Stimulated activated CD4-positive, alpha-beta T cell treated with anti-CD3 and anti-CD28 coated beads, TNF-alpha, amount 100 ng/mL, for 1 hour (primary cell): ENCODE measurements around the gene GYG1.

Experiments
- DNase-seq, 3 donors: peaks; one replicate each; pipeline ENCODE4 v3.0.0-alpha.2; 2020; ENCODE audit warnings: low read depth in 3 of 3, low spot score in 1 of 3

GYG1 gene

DNA sequence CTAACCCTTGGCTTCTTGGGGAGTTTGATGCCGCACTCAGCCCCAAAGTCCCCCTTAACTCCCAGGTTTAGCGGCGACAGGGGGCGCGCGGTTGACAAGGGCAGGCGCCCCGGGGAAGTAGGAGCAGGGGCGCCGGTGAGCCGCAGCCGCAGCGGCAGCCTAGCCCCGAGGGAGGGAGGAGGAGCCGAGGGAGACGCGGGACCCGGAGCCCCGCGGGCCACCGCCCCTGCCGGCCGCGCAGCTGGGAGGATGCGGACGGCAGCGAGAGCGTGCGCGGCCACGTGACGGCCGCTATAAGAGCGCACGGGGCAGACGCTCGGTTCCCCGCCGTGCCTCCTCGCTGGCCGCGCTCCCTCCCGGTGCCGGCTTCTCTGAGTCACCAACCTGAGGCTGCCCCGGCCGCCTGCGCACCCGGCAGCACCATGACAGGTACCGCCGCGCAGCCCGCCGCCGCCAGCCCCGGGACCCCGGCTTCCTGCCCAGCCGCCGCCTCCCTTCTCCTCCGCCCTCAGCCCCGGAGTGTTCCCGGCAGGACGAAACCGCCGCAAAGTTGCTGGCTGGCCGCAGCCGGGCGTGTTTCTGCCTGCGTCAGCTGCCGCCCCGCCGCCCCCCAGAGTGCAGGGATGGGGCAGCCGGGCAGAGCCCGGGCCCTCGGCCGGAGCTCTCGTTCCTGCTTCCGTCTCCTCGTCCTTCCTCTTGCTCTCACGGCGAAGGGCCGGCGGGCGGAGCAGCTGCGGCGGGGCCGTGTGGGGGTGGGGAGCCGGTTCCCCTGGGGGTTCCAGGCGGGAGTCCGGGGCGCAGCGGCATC, at the start of gene GYG1:
GYG1 (plus strand) TSS at position 322 of the 808 bp plus-strand sequence; CDS start at position 423, 101 bp downstream.
- peak; percentile 43 to 69 (median 69) for DNase-seq

DNA sequence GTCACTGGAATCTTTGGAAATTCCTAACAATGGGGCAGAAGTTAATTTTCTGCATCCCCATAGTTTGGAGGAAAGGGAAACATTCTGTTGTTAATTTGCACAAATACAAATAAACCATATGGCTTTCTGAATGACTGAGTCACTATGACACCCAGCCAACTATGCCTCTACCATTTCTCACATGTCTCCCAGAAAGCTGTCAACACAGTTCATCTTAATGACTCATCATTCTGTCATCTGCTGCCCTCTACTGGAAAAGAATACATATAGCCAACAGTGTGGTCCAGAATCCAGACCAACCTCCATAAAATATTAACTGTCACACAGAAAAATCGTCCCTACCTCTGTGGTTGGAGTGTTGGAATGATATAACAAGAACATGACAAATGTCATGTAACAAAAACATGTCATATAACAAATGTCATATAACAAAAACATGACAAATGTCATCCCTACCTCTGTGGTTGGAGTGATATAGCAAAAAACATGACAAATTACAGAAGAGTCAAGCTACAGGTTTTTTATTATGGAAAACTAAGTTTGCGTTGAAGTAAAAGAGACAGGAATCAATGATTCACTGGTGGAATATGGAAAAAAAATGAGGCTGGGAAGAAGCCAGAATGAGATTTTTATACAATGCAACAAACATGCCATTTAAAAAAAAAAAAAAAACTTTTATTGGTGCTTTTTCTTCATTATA, 47.7 kb upstream of the GYG1 start:
- DNase-seq: no peak

DNA sequence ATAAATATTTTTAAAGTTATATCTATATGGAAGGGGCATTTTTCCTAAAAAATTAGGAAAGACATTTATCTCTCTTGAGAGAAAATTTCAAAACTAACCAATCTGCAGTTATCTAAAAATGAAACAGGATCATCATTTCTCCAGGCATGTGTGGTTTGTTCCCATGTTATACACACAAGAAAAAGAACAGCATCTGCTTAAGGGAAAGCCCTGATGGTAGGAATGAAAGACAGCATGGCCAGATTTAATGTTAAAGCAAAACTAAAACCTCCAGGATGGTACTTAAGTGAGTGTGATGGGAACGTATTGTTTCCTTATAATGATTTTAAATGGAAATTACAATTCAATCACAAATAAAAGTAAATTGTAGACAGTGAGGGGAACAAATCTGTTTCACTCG, 46.2 kb upstream of the GYG1 start:
- DNase-seq: no peak

DNA sequence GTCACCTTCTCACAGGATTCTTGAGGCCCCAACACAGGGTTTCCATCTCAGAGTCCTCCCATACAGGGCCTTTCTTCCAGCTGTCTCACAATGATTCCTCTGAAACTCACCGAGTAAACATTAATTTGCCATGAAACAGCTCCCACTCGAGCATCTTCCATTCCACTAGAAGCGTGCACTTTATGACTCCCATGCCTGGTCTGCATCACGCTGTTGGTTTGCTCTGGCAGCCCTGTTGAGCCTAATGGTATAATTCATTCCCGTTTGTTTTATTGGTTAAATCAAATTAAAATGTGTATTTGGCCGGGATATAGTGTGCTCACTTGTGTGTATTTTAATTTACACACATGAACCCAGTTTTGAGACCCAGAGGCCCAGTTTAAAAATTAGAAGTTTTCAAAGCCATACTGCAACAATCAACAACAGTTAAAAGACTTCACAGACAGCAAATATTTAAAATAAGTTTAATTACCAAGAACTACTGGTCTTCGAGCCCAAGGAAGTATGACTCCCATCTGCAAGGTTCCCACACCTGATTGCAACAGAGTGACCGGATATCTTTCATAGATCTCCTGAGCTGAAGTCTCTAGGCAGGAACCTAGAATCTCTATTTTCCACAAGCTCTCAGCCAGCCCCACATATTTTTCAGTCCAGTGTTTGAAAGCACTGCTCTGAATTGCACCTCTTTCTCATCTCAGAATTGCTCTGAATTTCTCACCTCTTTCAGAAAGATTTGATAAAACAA, 42.3 kb upstream of the GYG1 start:
- DNase-seq: no peak

DNA sequence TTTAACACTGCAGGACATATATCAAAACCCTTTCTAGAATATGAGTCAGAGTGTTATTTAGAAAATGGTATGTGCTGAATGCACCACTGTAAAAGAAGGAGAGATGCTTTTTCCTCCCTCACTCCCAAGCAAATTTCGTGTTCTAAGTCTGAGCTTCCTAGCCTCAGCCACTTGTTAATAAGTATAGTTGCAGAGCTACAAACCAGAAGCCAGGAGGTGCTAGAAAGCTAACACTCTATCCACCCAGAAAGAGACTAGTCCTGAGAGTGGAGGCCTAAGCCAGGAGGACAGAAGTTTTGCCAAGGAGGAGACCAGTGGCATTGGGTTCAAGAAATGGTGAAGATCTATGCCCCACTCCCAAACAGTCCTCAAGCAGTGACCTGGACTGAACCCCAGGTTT, 40.5 kb upstream of the GYG1 start:
- DNase-seq: no peak

DNA sequence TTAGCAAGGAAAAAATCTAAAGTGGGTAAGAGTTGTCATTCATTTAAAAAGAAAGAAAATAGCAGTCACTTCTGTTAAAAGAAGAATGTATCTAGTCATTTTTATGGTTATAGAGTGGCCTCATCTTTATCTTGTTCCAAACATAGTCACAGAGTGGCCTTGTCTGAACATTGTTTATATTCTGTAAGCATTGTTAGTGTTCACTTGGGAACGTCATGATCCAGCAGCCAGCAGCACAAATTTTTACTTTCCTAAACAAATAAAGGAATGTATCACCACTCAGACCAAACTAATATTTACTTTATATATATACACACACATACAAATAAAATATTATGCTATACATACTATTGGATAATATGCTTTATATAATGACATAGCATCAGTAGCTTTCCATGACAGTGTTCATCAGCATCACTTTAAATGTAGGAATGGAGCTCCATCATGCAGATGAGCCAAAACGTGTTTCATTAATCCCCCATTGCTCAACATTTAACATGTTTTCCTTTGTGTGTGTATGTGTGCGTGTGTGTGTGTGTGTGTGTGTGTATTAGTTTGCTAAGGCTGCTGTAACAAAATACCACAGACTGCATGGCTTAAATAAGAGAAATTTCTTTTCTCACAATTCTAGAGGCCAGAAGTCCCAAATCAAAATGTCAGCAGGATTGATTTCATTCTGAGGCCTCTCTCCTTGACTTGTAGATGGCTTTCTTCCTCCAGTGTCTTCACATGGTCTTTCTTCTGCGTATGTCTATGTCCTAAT, 39.6 kb upstream of the GYG1 start:
- no peak for DNase-seq

DNA sequence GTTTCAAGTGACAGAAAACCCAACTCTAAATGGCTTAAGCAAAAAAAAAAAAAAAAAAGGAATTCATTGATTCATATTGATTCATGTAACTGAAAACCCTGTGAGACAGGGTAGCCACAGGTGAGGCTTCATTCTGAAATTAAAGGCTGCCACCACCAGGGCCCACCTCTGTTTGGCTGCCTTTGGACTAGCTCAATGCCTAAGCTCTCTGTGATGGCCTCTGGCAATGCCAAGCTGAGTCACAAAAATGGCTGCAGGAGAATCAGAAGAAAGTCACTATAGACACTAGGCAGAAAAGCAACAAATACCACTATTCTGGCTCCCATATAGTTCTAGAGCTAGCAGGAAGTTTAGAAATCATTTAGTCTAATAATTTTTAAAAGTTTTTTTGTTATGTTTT, 38.2 kb upstream of the GYG1 start:
- DNase-seq: no peak

DNA sequence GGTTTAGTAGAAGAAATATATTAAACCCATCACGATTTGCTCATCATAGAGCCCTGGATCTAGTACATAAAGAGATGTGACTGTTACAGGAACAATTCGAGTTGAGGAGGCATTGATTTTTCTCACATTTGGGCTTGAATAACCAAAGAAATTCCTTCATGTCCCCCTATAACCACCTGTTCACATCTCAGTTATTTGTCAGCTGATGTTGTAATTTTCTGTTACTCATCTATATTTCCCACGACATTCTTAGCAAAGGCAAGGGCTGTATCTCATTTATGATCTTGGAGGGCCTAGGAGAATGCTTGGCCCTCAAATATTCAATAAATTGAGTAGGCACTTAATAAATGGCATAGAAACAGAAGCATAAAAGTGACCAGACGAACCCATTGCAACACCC, 36.4 kb upstream of the GYG1 start:
- no peak for DNase-seq

DNA sequence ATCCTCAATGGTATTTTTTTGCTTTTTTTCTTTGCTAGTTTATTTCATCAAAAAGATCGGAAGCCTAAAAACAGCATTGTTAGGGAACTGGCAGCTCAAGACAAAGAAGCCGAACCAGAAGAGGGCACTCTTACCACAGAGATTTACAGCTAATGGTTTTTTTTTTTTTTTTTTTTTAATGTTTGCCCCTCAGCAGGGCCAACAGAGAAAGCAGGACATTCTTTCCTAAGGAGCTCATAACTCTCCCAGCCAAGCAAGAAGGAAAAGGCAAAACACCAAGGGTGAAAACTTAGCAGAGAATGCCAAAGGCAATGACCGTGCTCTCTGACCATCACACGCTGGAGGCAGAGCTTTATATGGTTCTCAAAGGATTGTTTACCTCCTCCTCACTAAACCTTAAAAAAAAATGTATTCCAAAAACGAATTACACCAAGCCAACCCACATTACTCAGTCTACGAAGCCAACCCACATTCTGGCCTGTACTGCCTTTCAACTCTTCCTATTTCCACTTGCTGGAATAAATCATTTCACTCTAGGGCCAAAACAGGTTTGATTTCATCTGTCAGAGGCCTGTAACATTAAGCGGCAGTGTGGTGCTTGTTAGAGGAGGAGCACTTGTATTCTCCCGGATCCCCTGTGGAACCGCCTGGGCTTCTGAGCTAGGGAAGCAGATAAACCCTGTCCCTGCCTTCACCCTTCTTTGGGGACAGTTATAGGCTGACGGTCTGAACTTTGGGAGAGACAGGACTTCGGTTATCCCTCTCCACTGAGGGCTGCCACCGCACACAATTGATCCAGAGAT, 35.6 kb upstream of the GYG1 start:
- no peak for DNase-seq

DNA sequence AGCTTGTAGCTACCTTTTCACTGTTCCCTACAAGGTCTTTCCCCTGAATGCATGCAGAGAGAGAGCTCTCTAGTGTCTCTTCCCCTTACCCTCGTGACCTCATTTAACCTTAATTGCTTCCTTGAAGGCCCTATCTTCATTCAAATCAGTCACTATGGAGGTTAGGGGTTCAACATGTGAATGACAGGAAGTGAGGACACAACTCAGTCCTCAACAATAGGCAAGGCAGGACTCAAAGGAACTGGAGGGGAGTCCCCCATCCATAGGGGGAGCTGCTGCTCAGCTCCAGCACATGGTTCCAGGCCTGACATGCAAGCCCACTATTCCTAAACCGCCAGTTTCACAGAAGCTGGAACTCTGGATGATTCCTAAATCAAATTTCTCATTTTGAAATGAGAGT, 33.8 kb upstream of the GYG1 start:
- no peak for DNase-seq

DNA sequence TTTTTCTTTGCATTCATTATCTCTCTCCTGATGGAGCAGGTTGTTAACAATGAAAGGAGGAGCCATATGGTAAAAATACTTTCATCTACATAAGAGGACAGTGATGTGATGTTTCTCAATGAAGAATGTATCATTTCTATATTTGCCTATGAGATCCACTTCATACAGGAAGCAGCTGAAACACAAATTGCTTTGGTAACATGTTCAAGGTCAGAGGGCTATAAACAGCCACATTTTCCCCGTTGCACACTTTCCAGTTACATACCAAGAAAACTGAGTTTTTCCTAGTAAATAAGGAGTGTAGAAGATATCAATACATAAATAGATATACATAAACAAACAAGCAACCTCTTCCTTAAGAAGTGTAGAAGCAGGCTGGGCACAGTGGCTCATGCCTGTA, 32.6 kb upstream of the GYG1 start:
- no peak for DNase-seq

DNA sequence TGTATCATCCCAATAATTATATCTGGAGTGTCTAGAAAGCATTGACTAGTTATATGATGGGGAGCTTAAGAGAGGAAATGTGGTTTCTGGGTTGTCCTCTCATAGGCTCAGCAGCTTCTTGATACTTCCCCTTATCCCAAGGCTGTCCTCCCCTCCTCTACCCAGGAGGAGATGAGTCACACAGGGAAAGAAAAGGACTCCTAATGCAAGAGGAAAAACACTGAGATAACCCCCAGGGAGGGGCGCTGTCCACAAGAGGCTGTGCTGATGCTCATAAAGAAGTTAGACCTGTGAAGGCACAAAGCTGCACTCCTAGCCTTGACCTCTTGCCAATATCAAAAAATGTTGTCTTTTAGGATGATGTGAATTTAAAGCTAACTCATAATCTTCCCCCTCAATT, 28.8 kb upstream of the GYG1 start:
- no peak for DNase-seq

DNA sequence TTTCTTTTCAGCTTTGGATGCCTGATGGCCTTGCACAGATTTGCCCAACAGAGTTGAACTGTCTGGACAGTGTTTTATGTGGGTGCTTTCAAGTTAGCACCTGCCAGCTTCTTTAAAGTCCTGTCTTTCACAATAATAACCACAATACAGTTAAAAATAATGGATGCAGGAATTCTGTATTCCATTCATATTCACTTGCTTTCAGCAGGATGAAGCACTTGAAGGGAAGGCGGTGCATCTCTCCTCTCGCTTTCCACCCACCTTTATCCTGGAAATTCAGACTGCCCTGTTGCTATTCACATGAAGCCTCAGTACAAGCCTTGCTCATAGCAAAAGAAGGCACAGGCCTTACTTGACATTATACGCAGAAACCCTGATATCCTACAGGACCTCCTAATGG, 26.5 kb upstream of the GYG1 start:
- no peak for DNase-seq

DNA sequence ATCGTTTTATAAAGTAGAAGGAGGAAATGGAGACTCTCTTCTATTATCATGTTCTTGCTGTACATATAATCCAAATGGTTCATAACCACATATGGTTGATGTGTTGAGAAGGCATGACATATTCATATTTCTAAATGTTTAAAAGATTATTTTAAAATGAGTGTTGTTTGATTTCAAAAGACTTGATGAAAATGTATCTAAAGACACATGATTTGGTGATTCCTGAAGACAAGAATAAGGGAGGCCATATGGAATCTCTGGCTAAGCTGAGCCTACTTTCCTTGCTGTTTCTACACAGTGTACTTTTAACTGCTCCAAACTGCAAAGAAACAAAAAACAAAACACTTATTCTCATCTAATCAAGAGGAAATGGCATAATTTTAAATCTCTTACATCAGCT, 23.0 kb upstream of the GYG1 start:
- no peak for DNase-seq

DNA sequence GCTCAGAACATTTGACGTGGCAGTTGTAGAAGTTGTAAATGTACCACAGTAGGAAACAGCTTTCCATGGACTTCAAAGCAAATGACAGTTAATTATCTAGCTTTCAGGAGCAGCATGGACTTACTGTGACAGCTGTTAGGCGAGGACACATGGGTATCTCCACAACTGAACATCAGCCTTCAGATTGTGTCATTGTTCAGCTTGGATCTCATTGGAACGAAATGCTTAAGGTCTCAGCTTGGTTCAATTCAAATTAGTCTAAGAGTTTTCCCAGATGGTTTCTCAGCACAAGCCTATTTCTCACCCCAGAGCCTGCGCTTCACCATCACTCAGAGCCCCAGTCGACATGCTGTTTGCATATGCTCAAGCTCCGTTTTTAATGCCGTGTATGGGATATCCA, 21.1 kb upstream of the GYG1 start:
- no peak for DNase-seq

DNA sequence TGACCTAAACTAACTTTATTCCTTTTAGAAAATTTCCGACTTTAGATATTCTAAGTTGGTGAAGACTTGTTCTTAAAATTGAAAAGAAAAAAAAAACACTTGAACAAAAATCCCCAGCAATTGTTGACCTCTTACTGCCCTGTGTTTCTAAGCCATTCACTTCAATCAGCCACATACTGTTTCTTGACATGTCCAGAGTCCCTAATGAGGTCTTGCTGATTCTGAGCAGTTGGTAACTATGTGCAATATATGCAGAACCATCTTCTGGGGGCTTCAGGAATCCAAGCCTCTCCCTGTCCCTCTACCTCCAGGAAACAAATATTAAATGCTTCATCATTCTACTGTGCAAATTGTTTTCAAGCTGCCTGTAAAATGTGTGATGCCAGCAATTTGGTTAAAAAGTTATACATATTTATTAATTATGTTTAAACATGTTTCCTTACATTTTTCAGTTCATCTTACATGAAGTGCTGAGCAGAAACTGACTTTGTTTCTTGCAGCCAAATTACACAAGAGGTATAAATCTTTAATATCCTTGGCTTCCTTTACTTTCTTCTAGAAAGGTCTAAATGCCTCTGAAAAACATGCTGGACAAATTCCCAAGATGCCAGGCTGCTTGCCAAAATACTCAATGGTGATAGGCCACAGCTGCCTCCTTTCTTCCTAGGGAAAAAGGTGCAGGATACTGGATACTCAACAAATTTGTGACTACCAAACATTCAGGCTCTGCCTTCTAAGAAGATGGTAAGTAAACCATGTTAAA, 19.8 kb upstream of the GYG1 start:
- DNase-seq: no peak

DNA sequence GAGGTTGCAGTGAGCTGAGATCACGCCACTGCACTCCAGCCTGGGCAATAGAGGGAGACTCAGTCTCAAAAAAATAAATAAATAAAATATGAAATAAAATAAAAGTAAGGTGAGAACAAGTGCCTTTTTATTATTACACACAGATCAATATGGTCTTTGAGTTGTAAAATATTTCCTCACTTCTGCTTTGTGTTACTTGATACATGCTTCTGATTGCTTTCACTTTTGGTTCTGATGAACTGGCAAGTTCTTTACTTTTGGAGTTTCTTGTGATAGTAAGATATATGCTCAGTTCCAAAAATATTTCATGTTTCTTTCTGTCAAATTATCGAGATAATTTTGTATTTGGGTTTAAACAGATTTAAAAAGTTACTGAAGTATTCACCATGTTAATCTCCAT, 16.6 kb upstream of the GYG1 start:
- DNase-seq: no peak

DNA sequence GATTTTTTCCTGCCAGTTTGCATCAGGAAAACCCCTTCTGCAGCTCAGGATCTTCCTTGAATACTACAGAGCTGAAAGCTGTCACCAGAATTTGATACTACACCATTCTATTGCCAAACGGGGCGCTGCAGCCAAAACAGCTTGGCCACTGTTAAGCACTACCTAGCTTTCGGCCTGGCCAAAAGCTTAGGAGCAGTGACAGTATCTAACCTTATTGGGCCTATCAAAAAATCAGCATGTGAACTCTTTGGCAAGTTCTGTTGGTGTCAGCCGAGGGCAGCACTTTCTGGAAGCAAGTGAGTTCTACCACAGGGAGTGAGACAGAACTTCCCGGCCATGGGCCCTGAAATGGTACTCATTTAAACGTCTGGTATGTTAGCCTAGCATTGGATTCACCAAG, 16.1 kb upstream of the GYG1 start:
- DNase-seq: no peak

DNA sequence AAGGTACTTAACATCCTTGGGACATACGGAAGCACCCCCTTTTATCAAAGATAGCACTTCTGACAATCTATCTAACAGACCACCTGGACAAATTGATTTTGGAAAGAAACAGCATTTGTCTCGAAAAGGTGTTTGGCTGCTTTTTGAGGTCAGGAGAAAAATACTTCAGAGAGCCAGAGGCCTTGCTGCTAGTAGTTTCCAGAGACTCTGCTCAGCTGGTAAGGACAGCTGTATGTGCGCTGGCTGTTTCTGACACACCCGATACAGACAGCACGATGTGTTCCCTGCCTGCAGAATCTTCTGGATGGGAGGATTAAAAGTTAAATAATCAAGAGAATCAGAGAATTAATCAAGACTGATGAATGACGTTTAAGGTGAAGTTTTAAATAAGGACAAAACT, 15.6 kb upstream of the GYG1 start:
- DNase-seq: no peak

DNA sequence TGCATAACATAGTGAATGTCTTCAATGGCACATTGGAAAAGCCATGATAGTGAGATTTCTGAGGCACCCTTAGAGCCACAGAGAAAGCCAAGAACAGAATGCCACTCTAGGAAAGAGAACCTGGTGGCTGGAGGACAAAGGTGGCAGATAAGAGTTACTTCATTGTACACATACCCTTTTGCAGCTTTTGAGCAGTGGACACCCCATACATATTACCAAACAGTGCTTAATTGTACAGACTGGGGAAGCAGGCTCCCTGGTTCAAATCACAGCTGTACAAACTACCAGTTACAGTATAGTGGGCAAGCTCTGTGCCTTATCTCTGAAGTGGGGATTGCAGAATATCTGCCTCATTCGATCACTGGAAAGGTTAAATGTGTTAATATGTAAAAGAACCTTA, 10.1 kb upstream of the GYG1 start:
- no peak for DNase-seq
